Natural killer cell (primary cell): Measurements from ENCODE around the gene VCL. TPM values are rescaled to one million over a fixed set of nuclear protein-coding genes. Genes with fewer than 3 reads are reported as not detected.
A peak's percentile ranks its signal among the peaks of the same experiment; 100 is the strongest.

Source experiments
- ATAC-seq, 3 donors: fragments of 150-1000 bp in 2 of 3; fragments of 200-7000 bp in 1 of 3; cut with Tn5 transposase; 1 replicate in 1 of 3; 2 replicates in 2 of 3; pipeline ENCODE4 v1.10.0; 2021; ENCODE audit warnings: mild to moderate bottlenecking in 2 of 3, moderate library complexity in 2 of 3
- DNase-seq, 2 donors: peaks; one replicate each; pipeline versions ENCODE4 v3.0.0 to v3.0.0-alpha.2; 2013 to 2021; ENCODE audit warnings: mixed read lengths in 1 of 2
- H3K27ac ChIP-seq: one replicate; pipeline ENCODE4 v1.5.1; 2013; ENCODE audit warnings: mild to moderate bottlenecking, low read length
- H3K27me3 ChIP-seq: one replicate; pipeline ENCODE4 v1.6.1; 2013; ENCODE audit warnings: low read length; ENCODE audit not compliant: control insufficient read depth, insufficient read depth
- H3K36me3 ChIP-seq: one replicate; pipeline ENCODE4 v1.6.1; 2013; ENCODE audit warnings: low read length; ENCODE audit not compliant: control insufficient read depth, insufficient read depth
- H3K4me1 ChIP-seq: one replicate; pipeline ENCODE4 v1.6.1; 2013; ENCODE audit warnings: low read length; ENCODE audit not compliant: control insufficient read depth, insufficient read depth
- H3K4me3 ChIP-seq: one replicate; pipeline ENCODE4 v1.5.1; 2013; ENCODE audit warnings: low read length
- H3K9me3 ChIP-seq: one replicate; pipeline ENCODE4 v1.6.1; 2013; ENCODE audit warnings: low read length; ENCODE audit not compliant: control insufficient read depth, insufficient read depth
- H3K27ac Mint-ChIP-seq, 2 donors: one replicate each; pipeline ENCODE4 v1.8.0; 2022; ENCODE audit warnings: mild to moderate bottlenecking in 2 of 2, mixed read lengths in 2 of 2, moderate library complexity in 1 of 2
- H3K27me3 Mint-ChIP-seq, 2 donors: one replicate each; pipeline ENCODE4 v1.8.0; 2022; ENCODE audit warnings: low read depth in 2 of 2, mixed read lengths in 2 of 2
- H3K36me3 Mint-ChIP-seq: one replicate; pipeline ENCODE4 v1.8.0; 2022; ENCODE audit warnings: mixed read lengths
- H3K4me1 Mint-ChIP-seq, 2 donors: one replicate each; pipeline ENCODE4 v1.8.0; 2022; ENCODE audit warnings: mixed read lengths in 2 of 2
- H3K4me3 Mint-ChIP-seq: one replicate; pipeline ENCODE4 v1.8.0; 2022; ENCODE audit warnings: mild to moderate bottlenecking, moderate library complexity, mixed read lengths
- H3K9me3 Mint-ChIP-seq, 2 donors: one replicate each; pipeline ENCODE4 v1.8.0; 2022; ENCODE audit warnings: mixed read lengths in 2 of 2
- WGBS: methylation state at CpG from one replicate; pipeline ENCODE4 v1.1.7; 2013; ENCODE audit warnings: missing lambda C conversion rate; ENCODE audit not compliant: insufficient coverage; 5-methylcytosine and 5-hydroxymethylcytosine counted together
- intact Hi-C: fragments of 100-400 bp; cut with micrococcal nuclease; formaldehyde crosslinking; loops from one replicate; pipeline ENCODE4 v1.14.2; 2022
- total RNA-seq, 4 donors: library from RNA; stranded (reverse); fragments of 120-200 nt in 1 of 4; gene quantifications; one replicate each; pipeline versions ENCODE4 v1.2.3 to v1.2.4, GENCODE V29; 2013 to 2022
- TF ChIP-seq, protein P1 (sequence below): fragments of 200-600 bp; IDR thresholded peaks from one replicate; pipeline ENCODE4 v1.8.0; 2022; ENCODE audit warnings: antibody characterized with exemption

The VCL gene
- total RNA-seq, 3 donors from 2014 or later (not counting 1 experiment from before 2014, with no cell fraction given) = 121 to 145 (median 122) TPM

DNA sequence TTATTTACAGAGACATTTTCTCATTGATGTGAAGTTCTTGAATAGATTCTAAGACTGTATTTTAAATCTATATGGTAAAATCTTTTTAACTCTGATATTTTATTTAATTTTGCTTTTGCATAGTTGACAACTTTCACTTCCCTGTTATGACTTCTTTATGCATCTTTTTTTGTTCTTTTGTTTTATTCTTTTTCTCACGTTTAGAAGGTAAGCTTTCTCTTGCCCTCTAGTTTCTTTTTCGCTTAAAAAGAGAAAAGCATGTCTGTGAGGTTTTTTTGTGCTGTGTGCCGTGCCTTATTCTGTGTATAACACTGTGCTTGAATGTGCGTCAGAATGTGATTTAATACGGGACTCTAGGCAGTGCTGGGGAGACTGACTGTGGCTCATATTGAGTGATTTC is 78.0 kb downstream of the VCL start:
- Mint-ChIP-seq H3K36me3 (peaks cover 18% of the 10 kb centered on the region), H3K9me3 (no peaks in the 10 kb centered on the region), H3K27ac (peak overlapping the region; percentile 78 to 82), H3K4me3 (no peak overlapping the region), H3K4me1 (peaks cover 49 to 53% of the 10 kb centered on the region in 2 donors), H3K27me3 (no peaks in the 10 kb centered on the region)
- DNase-seq = no peak
- Histone ChIP-seq H3K9me3 (no peaks in the 10 kb centered on the region), H3K27ac (no peak overlapping the region), H3K27me3 (no peaks in the 10 kb centered on the region), H3K4me1 (peaks cover 9% of the 10 kb centered on the region), H3K36me3 (peaks cover 34% of the 10 kb centered on the region), H3K4me3 (no peak overlapping the region)
- TF ChIP-seq, protein P1, sequence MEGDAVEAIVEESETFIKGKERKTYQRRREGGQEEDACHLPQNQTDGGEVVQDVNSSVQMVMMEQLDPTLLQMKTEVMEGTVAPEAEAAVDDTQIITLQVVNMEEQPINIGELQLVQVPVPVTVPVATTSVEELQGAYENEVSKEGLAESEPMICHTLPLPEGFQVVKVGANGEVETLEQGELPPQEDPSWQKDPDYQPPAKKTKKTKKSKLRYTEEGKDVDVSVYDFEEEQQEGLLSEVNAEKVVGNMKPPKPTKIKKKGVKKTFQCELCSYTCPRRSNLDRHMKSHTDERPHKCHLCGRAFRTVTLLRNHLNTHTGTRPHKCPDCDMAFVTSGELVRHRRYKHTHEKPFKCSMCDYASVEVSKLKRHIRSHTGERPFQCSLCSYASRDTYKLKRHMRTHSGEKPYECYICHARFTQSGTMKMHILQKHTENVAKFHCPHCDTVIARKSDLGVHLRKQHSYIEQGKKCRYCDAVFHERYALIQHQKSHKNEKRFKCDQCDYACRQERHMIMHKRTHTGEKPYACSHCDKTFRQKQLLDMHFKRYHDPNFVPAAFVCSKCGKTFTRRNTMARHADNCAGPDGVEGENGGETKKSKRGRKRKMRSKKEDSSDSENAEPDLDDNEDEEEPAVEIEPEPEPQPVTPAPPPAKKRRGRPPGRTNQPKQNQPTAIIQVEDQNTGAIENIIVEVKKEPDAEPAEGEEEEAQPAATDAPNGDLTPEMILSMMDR = no peak
- 91% methylated on average over 4 of the region's 5 CpGs for WGBS
- intact Hi-C loops = loop anchor here (5.0 kb wide), 1 partner anchor 119 kb away; no protein-coding TSS in a partner anchor
- ATAC-seq = no peak

DNA sequence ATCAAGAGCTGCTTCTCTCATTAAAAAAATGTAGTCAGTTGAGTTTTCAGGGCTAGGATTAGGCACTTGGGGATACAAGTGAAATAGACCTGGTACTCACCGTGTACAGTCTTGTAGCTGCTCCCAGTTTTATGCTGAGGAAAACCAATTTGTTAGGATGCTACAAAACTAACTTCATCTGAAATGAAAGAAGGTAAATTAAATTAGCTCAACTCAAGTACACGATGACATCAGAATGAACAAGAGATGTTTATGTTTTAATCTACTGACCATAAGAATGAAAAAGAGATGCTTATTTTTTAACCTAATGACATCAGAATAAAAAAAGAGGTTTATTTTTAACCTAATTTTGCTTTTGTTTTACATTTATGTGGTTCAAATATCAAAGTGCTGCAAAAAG is 79.0 kb downstream of the VCL start:
- H3K36me3 Mint-ChIP-seq = peaks cover 18% of the 10 kb centered on the region
- ATAC-seq = no peak
- Histone ChIP-seq H3K9me3 (no peaks in the 10 kb centered on the region), H3K27ac (no peak overlapping the region), H3K36me3 (peaks cover 25% of the 10 kb centered on the region), H3K4me1 (peaks cover 9% of the 10 kb centered on the region), H3K27me3 (no peaks in the 10 kb centered on the region), H3K4me3 (no peak overlapping the region)
- no peak for DNase-seq
- TF ChIP-seq, protein P1 = no peak
- H3K9me3 Mint-ChIP-seq = no peaks in the 10 kb centered on the region
- WGBS = 100% methylated on average over 1 of the region's 2 CpGs
- H3K27me3 Mint-ChIP-seq = no peaks in the 10 kb centered on the region
- H3K27ac Mint-ChIP-seq = peak overlapping the region; percentile 78 to 82
- intact Hi-C loops = loop anchor here (5.0 kb wide), 1 partner anchor 120 kb away; no protein-coding TSS in a partner anchor
- H3K4me1 Mint-ChIP-seq = peaks cover 55 to 59% of the 10 kb centered on the region in 2 donors
- no peak overlapping the region for H3K4me3 Mint-ChIP-seq

DNA sequence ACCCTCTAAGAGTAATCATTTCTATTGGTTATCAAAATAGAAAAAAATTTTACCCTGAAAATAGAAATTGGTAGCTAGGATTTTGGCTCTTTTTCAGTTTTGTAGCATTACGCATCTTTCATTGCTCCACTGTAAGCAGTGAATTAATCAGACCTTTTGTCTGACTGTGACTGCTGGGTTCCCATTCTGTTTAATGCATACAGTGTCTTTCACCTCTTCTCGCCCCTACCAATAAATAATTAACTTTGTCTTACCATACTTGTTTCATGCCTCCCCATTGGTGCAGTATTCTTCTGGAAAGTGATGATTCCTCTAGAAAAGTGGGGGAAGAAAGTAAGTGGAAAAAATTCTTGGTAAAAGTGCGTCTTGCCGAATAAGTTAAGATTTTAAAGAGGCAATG is 79.5 kb downstream of the VCL start:
- Histone ChIP-seq H3K36me3 (peaks cover 25% of the 10 kb centered on the region), H3K9me3 (no peaks in the 10 kb centered on the region), H3K4me1 (peaks cover 9% of the 10 kb centered on the region), H3K27ac (no peak overlapping the region), H3K4me3 (no peak overlapping the region), H3K27me3 (no peaks in the 10 kb centered on the region)
- H3K27ac Mint-ChIP-seq = peak overlapping the region; percentile 78 to 82
- intact Hi-C loops = loop anchor here (5.0 kb wide), 1 partner anchor 120 kb away; no protein-coding TSS in a partner anchor
- no peaks in the 10 kb centered on the region for H3K9me3 Mint-ChIP-seq
- ATAC-seq (no peak), DNase-seq (no peak)
- WGBS = 100% methylated on average over 1 of the region's 4 CpGs
- peaks cover 18% of the 10 kb centered on the region for H3K36me3 Mint-ChIP-seq
- H3K4me3 Mint-ChIP-seq = peak overlapping the region; percentile 18
- TF ChIP-seq, protein P1 = no peak
- H3K4me1 Mint-ChIP-seq = peaks cover 55 to 59% of the 10 kb centered on the region in 2 donors
- no peaks in the 10 kb centered on the region for H3K27me3 Mint-ChIP-seq

DNA sequence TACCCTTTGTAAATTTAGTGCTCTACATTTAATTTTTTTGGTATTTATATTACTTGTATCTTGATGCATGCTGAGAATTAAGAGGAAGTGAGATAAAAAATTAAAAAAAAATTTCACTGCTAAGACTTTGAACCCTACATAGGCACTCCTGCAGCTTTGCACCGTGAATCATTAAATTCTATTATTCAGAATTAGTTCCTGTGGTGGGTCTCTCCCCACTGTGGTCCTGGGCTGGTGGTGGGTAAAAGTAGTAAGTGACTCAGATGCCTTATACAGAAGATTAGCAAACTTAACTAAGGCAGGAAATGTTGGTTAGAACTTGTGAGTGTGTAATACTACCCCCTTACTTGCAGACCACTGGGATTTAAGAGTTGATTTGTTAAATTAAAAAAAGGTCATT is 80.1 kb downstream of the VCL start:
- Mint-ChIP-seq H3K4me1 (peaks cover 55 to 59% of the 10 kb centered on the region in 2 donors), H3K9me3 (no peaks in the 10 kb centered on the region), H3K27ac (peak overlapping the region; percentile 78 to 82), H3K27me3 (no peaks in the 10 kb centered on the region), H3K36me3 (peaks cover 12% of the 10 kb centered on the region), H3K4me3 (peak overlapping the region; percentile 83)
- peaks cover 9% of the 10 kb centered on the region for H3K4me1 ChIP-seq
- TF ChIP-seq, protein P1 = no peak
- no peaks in the 10 kb centered on the region for H3K9me3 ChIP-seq
- H3K27ac ChIP-seq = no peak overlapping the region
- DNase-seq (peak; percentile 17 to 51), ATAC-seq (peak; percentile 81 to 90 (median 83))
- H3K4me3 ChIP-seq = no peak overlapping the region
- intact Hi-C loops = loop anchor here (1.0 to 5.0 kb wide), 3 partner anchors 121 to 303 kb away; no protein-coding TSS in a partner anchor
- H3K27me3 ChIP-seq = no peaks in the 10 kb centered on the region
- peaks cover 25% of the 10 kb centered on the region for H3K36me3 ChIP-seq
- WGBS = no CpG with 5 or more reads among the region's 1 CpG
